Adrenal gland (tissue), 12 donors: ENCODE data around the gene C20orf202. TPM values are rescaled to one million over a fixed set of nuclear protein-coding genes. Genes with fewer than 3 reads are reported as not detected.

ENCODE experiments used
- DNase-seq, 7 donors: peaks; one replicate each; pipeline ENCODE4 v3.0.0-alpha.2; 2019 to 2020
- H3K27ac ChIP-seq, 5 donors: fragments of 200-600 bp; sonication (generic) in 4 of 5; 1 replicate in 3 of 5; 2 replicates in 2 of 5; pipeline versions ENCODE4 v1.5.1 to v1.8.0; 2016 to 2020; ENCODE audit warnings: mild to moderate bottlenecking in 1 of 5
- H3K27me3 ChIP-seq: fragments of 200-600 bp; 2 replicates; pipeline ENCODE4 v1.8.0; 2021
- H3K36me3 ChIP-seq, 2 donors: fragments of 200-600 bp; replicated peaks in 1 of 2; 1 replicate in 1 of 2; 2 replicates in 1 of 2; pipeline versions ENCODE4 v1.5.1 to v1.8.0; 2018 to 2022
- H3K4me1 ChIP-seq, 2 donors: fragments of 200-600 bp; replicated peaks in 1 of 2; 1 replicate in 1 of 2; 2 replicates in 1 of 2; pipeline versions ENCODE4 v1.5.1 to v1.8.0; 2018 to 2021
- H3K4me3 ChIP-seq, 4 donors: fragments of 200-600 bp; sonication (generic) in 3 of 4; one replicate each; pipeline ENCODE4 v1.5.1; 2016 to 2018
- H3K9me3 ChIP-seq, 3 donors: fragments of 200-600 bp; sonication (generic) in 1 of 3; replicated peaks in 1 of 3; 1 replicate in 2 of 3; 2 replicates in 1 of 3; pipeline versions ENCODE4 v1.5.1 to v1.8.0; 2016 to 2021
- POLR2A ChIP-seq, 2 donors: fragments of 450-650 bp; IDR thresholded peaks; one replicate each; pipeline ENCODE4 v1.6.1; 2017; ENCODE audit warnings: antibody characterized with exemption in 2 of 2, mild to moderate bottlenecking in 2 of 2, moderate library complexity in 1 of 2
- WGBS, 4 donors: extraction: QIAGEN DNeasy Blood & Tissue Kit in 2 of 4; methylation state at CpG; one replicate each; pipeline versions ENCODE4 v1.1.5 to v1.1.7; 2013 to 2017; 5-methylcytosine and 5-hydroxymethylcytosine counted together
- intact Hi-C, 2 donors: fragments of 100-400 bp; cut with DNase I; formaldehyde crosslinking; loops; one replicate each; pipeline versions ENCODE4 v1.14.1 to v1.15.0; 2022 to 2023
- polyA plus RNA-seq, 3 donors: library from polyadenylated mRNA; stranded (reverse); fragments of 200-250 nt in 2 of 3; fragments of 350-450 nt in 1 of 3; fragmentation: Illumina TruSeq in 1 of 3; extraction: RNeasy Lipid Tissue Mini Kit (QIAGEN cat#74804) in 1 of 3; gene quantifications; one replicate each; pipeline ENCODE4 v1.2.3, GENCODE V29; 2013 to 2014
- total RNA-seq, 9 donors: library from RNA; depleted of rRNA in 4 of 9; stranded (reverse); fragments of >200 nt in 4 of 9; fragments of 120-200 nt in 1 of 9; fragmentation: NEBNext Ultra II Directional in 1 of 9; extraction: Animal tissue kit (Norgen Biotek cat#: 25700) in 1 of 9; gene quantifications; one replicate each; pipeline versions ENCODE4 v1.1.0 to v1.2.4, GENCODE V29; 2013 to 2023
- TF ChIP-seq, protein P1 (sequence below), 6 experiments: fragments of 450-650 bp in 4 of 6; fragments of 200-600 bp in 2 of 6; sonication (generic) in 1 of 6; IDR thresholded peaks; 1 replicate in 5 of 6; 2 replicates in 1 of 6; pipeline versions ENCODE4 v1.5.1 to v1.8.0; 2016 to 2021; ENCODE audit warnings: antibody characterized with exemption in 6 of 6, mild to moderate bottlenecking in 2 of 6, moderate library complexity in 1 of 6
- donor health status: healthy with polysubstance abuse.
- donor health status: Bipolar disorder and iron deficiency.
- donor health status: DM: yes; HTN: yes; CAD: no.
- donor health status: DM: no; HTN: no; CAD: no.
- donor health status: DM: no; HTN: no; CAD: no.
- donor health status: DM: yes; HTN: yes; CAD: no.

Gene C20orf202
- total and polyA plus RNA-seq, 12 donors, result 0.17 to 0.95 (median 0.36) TPM; not detected in 3

DNA sequence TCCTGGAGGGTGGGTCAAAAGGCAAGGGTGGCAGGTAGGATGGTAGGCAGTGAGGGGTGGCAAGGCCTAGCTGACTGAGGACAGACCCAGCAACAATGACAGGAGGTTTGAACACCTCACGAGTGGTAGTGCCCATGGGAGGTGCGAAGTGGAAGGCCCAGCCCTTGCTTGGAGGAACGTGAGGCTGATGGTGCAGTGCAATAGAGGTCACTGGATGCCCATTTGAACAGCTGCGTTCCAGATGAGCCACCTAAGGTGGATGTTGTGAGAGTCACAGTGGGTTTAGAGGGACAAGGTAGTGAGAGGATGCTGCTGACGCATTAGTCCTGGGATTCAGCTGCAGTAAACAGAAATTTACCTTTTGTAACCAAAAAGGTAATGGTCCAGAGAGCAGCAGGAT is 34.0 kb upstream of the C20orf202 start:
- H3K4me1 ChIP-seq, result no peaks in the 10 kb centered on the region
- intact Hi-C loops, result no loop called here
- no peak for TF ChIP-seq POLR2A (IDR thresholded peaks at IDR 0.05)
- TF ChIP-seq, protein P1, sequence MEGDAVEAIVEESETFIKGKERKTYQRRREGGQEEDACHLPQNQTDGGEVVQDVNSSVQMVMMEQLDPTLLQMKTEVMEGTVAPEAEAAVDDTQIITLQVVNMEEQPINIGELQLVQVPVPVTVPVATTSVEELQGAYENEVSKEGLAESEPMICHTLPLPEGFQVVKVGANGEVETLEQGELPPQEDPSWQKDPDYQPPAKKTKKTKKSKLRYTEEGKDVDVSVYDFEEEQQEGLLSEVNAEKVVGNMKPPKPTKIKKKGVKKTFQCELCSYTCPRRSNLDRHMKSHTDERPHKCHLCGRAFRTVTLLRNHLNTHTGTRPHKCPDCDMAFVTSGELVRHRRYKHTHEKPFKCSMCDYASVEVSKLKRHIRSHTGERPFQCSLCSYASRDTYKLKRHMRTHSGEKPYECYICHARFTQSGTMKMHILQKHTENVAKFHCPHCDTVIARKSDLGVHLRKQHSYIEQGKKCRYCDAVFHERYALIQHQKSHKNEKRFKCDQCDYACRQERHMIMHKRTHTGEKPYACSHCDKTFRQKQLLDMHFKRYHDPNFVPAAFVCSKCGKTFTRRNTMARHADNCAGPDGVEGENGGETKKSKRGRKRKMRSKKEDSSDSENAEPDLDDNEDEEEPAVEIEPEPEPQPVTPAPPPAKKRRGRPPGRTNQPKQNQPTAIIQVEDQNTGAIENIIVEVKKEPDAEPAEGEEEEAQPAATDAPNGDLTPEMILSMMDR (IDR thresholded peaks at IDR 0.05), result no peak
- DNase-seq, result peak in 1 of 7 donors; percentile 34
- no peaks in the 10 kb centered on the region for H3K9me3 ChIP-seq
- H3K36me3 ChIP-seq, result peaks cover 0 to 58% of the 10 kb centered on the region in 2 donors
- no peaks in the 10 kb centered on the region for H3K27me3 ChIP-seq
- H3K4me3 ChIP-seq, result no peak overlapping the region
- H3K27ac ChIP-seq, result no peak overlapping the region
- WGBS, 4 donors, result 88 to 98% (median 94%) methylated on average over 5 of the region's 5 CpGs

DNA sequence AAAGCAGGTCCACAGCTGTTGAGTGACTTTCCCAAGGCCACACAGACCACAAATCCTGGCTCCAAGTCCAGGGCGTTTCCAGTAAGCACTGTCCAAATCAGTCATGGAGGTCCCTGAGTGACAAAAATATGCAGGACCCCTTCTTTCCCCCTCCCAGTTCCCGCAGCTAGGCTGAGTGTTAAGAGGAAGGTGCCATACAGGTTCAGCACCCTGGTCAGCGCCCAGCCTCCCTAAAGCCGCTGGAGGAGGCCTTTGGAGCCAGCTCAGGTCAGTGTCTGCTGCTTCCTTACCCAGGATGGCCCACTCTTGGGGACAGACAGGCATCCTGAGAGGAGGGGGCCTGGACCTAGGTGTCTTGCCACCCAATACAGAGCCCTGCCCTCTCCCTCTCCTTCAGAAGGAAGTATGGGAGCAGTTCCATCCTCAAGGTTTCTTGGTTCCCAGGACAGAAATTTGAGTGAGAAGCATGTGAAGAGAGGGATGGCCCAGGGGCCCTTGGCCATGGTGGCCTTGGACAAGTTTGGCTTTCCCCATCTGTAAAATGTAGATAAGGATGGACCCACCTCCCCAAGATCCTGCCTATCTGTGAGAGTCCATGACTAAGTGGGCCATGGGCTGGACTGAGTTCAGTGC is 31.7 kb upstream of the C20orf202 start:
- Histone ChIP-seq H3K9me3 (no peaks in the 10 kb centered on the region), H3K4me3 (no peak overlapping the region), H3K4me1 (no peaks in the 10 kb centered on the region), H3K36me3 (peaks cover 0 to 36% of the 10 kb centered on the region in 2 donors), H3K27me3 (no peaks in the 10 kb centered on the region), H3K27ac (no peak overlapping the region)
- WGBS, 4 donors, result 61 to 70% (median 67%) methylated on average over 4 of the region's 4 CpGs
- DNase-seq, result peak in 3 of 7 donors; percentile 11 to 40 (median 35)
- TF ChIP-seq POLR2A (IDR thresholded peaks at IDR 0.05), result no peak
- TF ChIP-seq, protein P1 (IDR thresholded peaks at IDR 0.05), result no peak
- intact Hi-C loops, result no loop called here

DNA sequence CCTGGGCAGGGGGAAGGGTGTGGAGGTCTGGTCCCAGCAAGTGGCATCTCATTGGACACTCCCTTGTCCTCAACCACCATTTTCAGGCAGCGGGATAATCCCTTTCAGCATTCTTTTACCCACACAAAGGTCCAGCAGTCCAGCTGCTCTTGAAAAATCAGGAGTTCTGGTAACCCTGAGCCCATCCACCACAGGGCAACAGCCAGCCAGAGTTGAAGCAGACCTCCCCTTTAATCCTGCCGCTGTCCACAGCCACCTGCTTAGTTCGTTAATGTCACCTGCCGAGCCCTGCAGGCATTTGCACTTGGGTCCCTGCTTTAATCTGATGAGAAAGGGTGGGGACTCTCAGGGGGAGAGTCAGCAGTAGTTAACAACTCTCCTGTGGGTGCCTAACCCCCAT is 29.6 kb upstream of the C20orf202 start:
- H3K4me1 ChIP-seq, result no peaks in the 10 kb centered on the region
- TF ChIP-seq, protein P1 (IDR thresholded peaks at IDR 0.05), result no peak
- H3K4me3 ChIP-seq, result no peak overlapping the region
- H3K27me3 ChIP-seq, result no peaks in the 10 kb centered on the region
- 86 to 96% (median 89%) methylated on average over 4 of the region's 4 CpGs for WGBS, 4 donors
- DNase-seq, result no peak
- no peak overlapping the region for H3K27ac ChIP-seq
- intact Hi-C loops, result no loop called here
- H3K9me3 ChIP-seq, result no peaks in the 10 kb centered on the region
- H3K36me3 ChIP-seq, result peaks cover 0 to 18% of the 10 kb centered on the region in 2 donors

DNA sequence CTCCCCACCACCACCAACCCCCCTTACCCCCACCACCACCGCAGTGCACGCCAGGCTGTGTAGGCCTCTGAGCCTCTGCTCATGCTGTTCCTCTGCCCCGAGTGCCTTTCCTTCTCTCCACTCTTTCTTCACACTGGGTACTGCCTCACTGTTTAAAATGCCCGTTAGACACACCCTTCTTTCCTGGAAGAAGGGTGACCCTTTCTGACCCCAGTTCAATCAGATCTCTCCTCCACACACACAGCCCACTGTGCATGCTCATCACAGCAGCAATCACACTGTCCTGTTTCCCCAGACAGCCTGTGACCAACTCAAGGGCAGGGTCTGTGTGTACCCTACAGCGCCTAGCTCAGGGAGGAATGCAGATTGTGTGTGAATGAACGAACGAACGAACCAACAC is 28.5 kb upstream of the C20orf202 start:
- intact Hi-C loops, result no loop called here
- 86 to 93% (median 92%) methylated on average over 8 of the region's 8 CpGs for WGBS, 4 donors
- TF ChIP-seq, protein P1 (IDR thresholded peaks at IDR 0.05), result no peak
- no peak for TF ChIP-seq POLR2A (IDR thresholded peaks at IDR 0.05)
- Histone ChIP-seq H3K4me3 (no peak overlapping the region), H3K9me3 (no peaks in the 10 kb centered on the region), H3K4me1 (no peaks in the 10 kb centered on the region), H3K27ac (no peak overlapping the region), H3K27me3 (no peaks in the 10 kb centered on the region), H3K36me3 (peaks cover 0 to 7% of the 10 kb centered on the region in 2 donors)
- no peak for DNase-seq
